Brain microvascular endothelial cell (primary cell): ENCODE measurements around the gene MAP2K5.

Source experiments
- DNase-seq: peaks from one replicate; pipeline ENCODE4 v3.0.0-alpha.2; 2020
- H3K27ac ChIP-seq: fragments of 250-450 bp; sonication (Bioruptor Pico); 2 replicates; pipeline ENCODE4 v1.5.1; 2020; ENCODE audit warnings: mild to moderate bottlenecking, moderate library complexity
- H3K27me3 ChIP-seq: fragments of 250-450 bp; sonication (Bioruptor Pico); replicated peaks from 2 replicates; pipeline ENCODE4 v1.5.1; 2020; ENCODE audit warnings: mild to moderate bottlenecking
- H3K36me3 ChIP-seq: fragments of 250-450 bp; sonication (Bioruptor Pico); replicated peaks from 2 replicates; pipeline ENCODE4 v1.5.1; 2020; ENCODE audit warnings: mild to moderate bottlenecking
- H3K4me3 ChIP-seq: 2 replicates; pipeline ENCODE4 v1.5.1; 2011; ENCODE audit warnings: low read depth, mild to moderate bottlenecking, control low read depth, low read length, moderate library complexity
- in situ Hi-C: cut with HindIII; loops from 2 replicates; pipeline ENCODE4 v1.10.0; 2017; ENCODE audit warnings: low sequenced_read_pairs, low pct_ligation_motif_present
- TF ChIP-seq, protein P1 (sequence below): IDR thresholded peaks from 2 replicates; pipeline ENCODE4 v1.5.1; 2011; ENCODE audit warnings: low read depth, mild to moderate bottlenecking, moderate library complexity, low read length, control low read depth, inconsistent platforms; ENCODE audit errors: missing control alignments

Gene MAP2K5

DNA sequence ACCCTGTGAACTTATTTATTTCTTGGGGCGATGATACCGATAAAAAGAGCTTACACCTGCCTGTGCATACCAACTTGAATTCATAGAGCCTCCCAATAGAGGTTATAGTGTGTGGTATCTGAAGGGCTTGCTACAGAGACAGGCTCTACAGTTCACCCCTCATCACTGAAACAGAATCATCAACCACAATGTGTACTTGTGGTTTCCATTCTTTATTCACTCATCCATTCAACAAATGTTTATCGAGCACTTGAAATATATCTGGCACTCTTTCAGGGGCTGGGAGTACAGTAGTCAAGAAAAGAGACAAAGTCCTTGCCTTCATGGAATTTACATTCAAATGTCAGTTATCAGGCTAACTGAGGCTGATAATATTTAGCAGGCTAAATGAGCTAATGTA is 148.4 kb downstream of the MAP2K5 start:
- in situ Hi-C loops = no loop called here
- TF ChIP-seq, protein P1, sequence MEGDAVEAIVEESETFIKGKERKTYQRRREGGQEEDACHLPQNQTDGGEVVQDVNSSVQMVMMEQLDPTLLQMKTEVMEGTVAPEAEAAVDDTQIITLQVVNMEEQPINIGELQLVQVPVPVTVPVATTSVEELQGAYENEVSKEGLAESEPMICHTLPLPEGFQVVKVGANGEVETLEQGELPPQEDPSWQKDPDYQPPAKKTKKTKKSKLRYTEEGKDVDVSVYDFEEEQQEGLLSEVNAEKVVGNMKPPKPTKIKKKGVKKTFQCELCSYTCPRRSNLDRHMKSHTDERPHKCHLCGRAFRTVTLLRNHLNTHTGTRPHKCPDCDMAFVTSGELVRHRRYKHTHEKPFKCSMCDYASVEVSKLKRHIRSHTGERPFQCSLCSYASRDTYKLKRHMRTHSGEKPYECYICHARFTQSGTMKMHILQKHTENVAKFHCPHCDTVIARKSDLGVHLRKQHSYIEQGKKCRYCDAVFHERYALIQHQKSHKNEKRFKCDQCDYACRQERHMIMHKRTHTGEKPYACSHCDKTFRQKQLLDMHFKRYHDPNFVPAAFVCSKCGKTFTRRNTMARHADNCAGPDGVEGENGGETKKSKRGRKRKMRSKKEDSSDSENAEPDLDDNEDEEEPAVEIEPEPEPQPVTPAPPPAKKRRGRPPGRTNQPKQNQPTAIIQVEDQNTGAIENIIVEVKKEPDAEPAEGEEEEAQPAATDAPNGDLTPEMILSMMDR = no peak
- Histone ChIP-seq H3K27me3 (no peaks in the 10 kb centered on the region), H3K36me3 (no peaks in the 10 kb centered on the region), H3K27ac (no peak overlapping the region), H3K4me3 (no peak overlapping the region)
- peak; percentile 61 for DNase-seq

DNA sequence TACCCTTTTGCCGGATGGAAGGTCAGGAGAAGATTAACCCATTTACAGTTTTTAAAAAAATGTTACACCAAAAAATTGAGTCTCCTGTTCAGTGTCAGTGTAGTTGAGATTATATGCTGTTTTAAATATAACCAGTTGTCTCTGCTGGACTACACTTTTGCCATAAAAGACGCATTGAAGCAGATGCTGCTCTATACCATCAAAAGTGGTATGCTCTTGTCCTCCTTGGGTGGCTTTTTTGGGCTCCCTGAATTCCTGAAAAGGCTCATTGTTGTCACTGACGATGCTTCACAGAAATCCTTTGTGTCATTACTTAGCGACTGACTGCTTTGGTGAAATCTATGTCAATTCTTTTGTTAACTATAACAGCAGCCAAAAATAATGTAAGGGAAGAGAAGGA is 148.9 kb downstream of the MAP2K5 start:
- no peak for DNase-seq
- Histone ChIP-seq H3K27me3 (no peaks in the 10 kb centered on the region), H3K36me3 (no peaks in the 10 kb centered on the region), H3K27ac (no peak overlapping the region), H3K4me3 (no peak overlapping the region)
- in situ Hi-C loops = no loop called here
- TF ChIP-seq, protein P1 = no peak

DNA sequence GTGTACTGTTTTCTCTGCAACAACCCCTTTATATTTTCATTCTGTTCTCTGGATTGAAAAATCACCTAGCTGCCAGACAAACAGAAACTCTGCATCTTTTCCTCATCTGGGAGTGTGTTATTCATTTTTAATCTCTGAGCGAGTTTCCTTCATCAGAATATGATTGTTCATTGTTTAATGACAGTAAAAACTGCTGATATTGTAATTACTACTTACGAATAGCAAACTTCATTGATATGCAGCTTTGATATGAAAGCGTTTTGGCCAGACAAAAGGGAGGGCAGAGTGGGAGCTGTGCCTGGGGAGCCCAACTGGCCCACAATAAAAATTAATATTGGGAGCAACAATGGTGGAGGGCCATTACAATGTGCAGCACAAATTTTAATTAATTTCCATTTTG is 150.1 kb downstream of the MAP2K5 start:
- no peaks in the 10 kb centered on the region for H3K27me3 ChIP-seq
- H3K4me3 ChIP-seq = no peak overlapping the region
- no peak for DNase-seq
- in situ Hi-C loops = no loop called here
- no peaks in the 10 kb centered on the region for H3K36me3 ChIP-seq
- H3K27ac ChIP-seq = no peak overlapping the region
- TF ChIP-seq, protein P1 = no peak

DNA sequence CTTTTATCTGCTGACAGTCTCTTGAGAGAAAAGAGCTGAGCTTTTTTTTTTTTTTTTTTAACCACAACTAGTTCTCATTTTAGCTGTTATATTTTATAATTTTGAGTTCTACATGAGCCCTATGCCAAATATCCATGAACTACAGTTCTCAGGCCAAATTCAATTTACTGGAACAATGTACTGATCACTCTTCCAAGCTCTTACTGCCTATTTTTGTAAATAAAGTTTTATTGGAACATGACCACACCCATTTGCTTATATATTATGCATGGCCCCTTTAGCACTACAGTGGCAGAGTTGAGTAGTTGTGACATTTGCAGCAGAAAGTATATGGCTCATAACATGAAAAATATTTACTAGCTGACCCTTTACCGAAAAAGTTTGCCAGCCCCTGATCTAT is 153.6 kb downstream of the MAP2K5 start:
- Histone ChIP-seq H3K27ac (no peak overlapping the region), H3K36me3 (no peaks in the 10 kb centered on the region), H3K27me3 (no peaks in the 10 kb centered on the region), H3K4me3 (no peak overlapping the region)
- DNase-seq = no peak
- TF ChIP-seq, protein P1 = no peak
- in situ Hi-C loops = no loop called here

DNA sequence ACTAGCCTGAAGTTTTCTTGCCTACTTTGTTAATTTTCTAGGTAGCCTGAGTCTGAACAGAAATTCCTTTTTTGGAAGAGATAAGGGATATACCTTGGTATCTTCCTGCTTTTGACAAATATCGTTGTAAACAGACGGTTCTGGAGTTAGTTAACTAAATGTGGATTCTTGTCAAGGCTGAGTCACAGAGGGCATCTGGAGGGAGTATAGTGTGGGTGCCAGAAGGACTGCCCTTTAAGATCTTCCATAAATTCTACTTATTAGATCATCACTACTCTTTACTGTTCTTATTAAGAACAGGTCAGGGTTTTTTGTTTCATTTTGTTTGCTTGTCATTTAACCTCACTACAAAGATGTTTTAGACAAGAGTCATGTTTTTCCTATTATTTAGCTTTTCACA is 157.5 kb downstream of the MAP2K5 start:
- Histone ChIP-seq H3K27me3 (no peaks in the 10 kb centered on the region), H3K27ac (no peak overlapping the region), H3K36me3 (no peaks in the 10 kb centered on the region), H3K4me3 (no peak overlapping the region)
- TF ChIP-seq, protein P1 = no peak
- DNase-seq = no peak
- in situ Hi-C loops = no loop called here

DNA sequence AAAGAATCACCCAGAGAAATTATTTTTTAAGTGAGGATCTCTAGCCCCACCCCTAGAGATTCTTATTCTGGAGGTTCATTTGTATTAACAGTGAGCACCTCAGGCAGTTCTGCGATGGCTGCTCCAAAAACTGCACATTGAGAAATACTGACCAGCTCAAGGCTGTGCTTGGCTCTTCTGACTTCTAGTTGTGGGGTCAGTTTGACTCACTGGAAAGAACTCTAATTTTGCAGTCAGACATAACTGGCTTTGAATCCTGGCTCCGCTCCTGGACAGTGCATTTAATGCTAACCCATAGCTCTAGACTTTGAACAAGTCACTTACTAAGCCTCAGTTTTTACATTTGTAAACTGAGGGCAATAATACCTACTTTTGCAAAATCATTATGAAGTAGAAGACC is 159.2 kb downstream of the MAP2K5 start:
- in situ Hi-C loops = no loop called here
- TF ChIP-seq, protein P1 = no peak
- H3K27me3 ChIP-seq = no peaks in the 10 kb centered on the region
- H3K36me3 ChIP-seq = no peaks in the 10 kb centered on the region
- no peak overlapping the region for H3K4me3 ChIP-seq
- no peak overlapping the region for H3K27ac ChIP-seq
- no peak for DNase-seq
